DMS153 treated with DMSO at 0.1 percent for 48 hours (cell line): ENCODE results near the gene NAA25.
"Not testable (repeated sequence)": the region's sequence is repeated elsewhere in the genome, so short reads cannot be mapped to it uniquely, and the experiment has no call there.

Source experiments
- DNase-seq: peaks from one replicate; lab custom pipeline; 2025; ENCODE audit not compliant: unreplicated experiment; lab: John Stamatoyannopoulos, UW

NAA25 gene

GRCh38 chr12:112116232-112117060, 7.9 kb upstream of the NAA25 start:
- no peak for DNase-seq

DNA sequence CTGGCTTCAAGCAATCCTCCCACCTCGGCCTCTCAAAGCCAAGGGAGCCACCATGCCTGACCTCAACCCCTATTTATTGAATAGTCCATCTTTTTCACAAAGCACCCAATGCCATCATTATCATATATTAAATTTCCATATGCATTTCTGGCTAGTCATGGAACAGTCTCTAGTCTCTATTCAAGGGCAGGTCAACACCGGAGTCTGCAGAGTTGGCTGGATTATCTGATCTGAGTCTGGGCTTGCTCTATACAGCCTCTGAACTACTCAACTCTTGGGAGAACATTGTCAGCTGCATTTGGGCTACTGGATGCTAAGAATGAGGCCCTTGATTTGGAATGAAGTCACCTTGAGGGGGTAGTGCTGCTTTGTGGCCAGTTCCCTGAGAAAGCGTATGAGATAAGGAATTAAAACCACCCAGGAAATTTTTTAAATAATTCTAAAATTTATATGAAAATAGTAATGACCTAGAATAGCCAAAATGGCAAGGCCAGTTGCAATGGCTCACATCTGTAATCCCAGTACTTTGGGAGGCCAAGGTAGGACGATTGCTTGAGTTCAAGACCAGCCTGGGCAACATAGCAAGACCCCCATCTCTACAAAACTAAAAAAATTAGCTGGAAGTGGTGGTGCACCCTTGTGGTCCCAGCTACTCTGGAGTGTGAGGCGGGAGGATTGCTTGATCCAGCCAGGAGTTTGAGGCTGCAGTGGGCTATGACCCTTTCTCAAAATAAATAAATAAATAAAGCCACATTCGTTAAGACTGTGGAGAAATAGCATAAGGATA, 6.9 kb upstream of the NAA25 start:
- DNase-seq: no peak

- DNase-seq: no peak
These were observed 4.0 kb upstream of the NAA25 start for GRCh38 chr12:112112409-112113133.

- DNase-seq: no peak
These were observed 3.3 kb upstream of the NAA25 start for GRCh38 chr12:112111931-112112330.

GRCh38 chr12:112110787-112111662, 2.4 kb upstream of the NAA25 start:
- DNase-seq: not testable (repeated sequence)

DNA sequence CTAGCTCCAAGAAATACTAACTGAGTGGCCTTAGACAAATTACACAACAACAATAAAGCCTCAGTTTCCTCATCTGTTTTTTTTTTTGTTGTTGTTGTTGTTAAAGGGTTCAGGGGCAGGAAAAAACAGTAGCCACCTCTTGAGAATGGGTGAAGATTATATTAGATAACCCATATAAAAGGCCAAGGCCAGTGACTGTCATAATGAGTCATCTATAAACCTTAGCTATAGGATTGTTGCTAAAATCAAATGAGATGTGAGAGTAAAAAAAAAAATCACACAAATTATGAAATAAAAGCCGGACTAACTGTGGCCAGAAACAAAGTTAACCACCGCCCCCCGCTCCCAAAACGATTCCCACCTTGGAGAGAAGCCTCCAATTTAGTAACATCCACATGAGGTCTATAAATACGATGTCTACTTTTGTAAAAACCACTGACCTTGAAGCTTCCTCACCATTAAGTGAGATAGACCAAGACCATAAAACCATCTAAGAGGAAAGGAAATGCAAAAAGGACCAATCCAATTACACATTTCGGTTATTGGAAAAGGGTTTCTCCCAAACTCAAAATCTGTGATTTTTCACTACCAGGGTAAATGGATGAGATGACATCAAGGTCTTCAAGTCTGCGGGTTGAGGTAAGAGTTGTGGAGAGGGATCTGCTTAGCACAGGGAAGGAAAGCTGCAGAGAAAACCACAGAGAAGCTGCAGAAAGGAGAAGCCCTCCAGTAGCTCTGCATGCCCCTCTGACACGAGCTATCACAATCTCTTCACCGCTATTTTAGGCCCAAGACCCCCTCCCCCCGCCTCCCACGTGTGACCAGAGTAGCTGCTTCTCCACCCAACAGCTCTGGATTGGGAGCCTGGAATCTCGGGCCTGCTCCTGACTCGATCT, 1.0 kb downstream of the NAA25 start:
- no peak for DNase-seq

DNA sequence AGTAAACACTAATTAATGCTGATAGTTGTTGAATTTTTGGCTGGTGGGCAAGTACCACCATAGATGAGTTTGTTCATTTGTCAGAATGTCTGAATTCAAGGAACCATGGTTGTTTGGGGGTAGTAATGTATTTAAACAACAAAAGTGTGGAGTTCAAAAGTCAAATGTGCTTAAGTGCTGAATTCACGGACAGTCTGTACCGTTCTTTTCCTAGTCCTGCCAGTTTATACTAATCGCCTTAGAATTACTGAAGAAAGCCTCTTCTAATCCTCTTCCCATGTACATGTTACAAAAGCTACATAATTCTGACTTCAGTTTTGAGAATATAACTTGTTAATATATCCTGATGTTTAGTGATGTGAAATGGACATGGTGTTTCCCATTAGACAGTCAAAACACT, 2.7 kb downstream of the NAA25 start:
- DNase-seq: no peak

DNA sequence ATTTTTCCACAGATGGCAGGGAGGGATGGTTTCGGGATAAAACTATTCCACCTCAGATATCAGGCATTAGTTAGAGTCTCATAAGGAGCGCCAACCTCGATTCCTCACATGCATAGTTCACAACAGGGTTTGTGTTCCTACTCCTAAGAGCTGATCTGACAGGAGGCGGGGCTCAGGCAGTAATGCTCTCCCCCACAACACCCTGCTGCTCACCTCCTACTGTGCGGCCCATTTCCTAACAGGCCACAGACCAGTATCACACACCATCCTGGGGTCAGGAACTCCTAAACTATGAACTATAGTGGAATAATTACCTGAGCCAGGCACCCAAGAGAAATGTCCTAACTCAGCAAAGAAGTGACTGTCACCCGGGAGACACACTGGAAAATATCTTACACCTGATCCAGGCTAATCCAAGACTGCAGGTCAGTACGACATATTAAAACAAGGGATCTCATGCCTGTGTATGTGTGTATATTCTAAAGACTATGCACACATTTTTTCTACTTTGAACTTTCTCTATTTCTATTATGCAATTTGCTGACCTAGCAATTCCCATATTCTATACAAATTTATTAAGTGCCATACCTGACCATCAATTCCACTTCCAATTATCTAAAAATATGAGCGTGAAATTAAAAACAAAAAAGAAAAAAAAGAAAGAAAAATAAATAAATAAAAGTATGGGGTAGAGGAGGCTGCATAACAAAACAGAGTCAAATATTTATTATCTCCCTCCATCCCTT, 4.7 kb downstream of the NAA25 start:
- DNase-seq: no peak

GRCh38 chr12:112102746-112103145, 5.8 kb downstream of the NAA25 start:
- not testable (repeated sequence) for DNase-seq

- no peak for DNase-seq
These were observed 6.5 kb downstream of the NAA25 start for GRCh38 chr12:112102127-112102526.

DNA sequence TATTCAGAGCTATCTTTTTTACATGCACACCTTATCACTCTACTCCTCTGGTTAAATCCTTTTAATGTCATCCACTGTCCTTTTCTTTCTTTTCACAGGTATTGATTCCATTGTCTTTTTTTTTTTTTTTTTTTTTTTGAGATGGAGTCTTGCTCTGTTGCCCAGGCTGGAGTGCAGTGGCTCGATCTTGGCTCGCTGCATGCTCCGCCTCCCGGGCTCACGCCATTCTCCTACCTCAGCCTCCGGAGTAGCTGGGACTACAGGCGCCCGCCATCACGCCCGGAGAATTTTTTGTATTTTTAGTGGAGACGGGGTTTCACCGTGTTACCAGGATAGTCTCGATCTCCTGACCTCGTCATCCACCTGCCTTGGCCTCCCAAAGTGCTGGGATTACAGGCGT, 8.1 kb downstream of the NAA25 start:
- not testable (repeated sequence) for DNase-seq

- DNase-seq: no peak
These were observed 10.9 kb downstream of the NAA25 start for GRCh38 chr12:112097641-112098040.

GRCh38 chr12:112096667-112097066, 11.9 kb downstream of the NAA25 start:
- no peak for DNase-seq

DNA sequence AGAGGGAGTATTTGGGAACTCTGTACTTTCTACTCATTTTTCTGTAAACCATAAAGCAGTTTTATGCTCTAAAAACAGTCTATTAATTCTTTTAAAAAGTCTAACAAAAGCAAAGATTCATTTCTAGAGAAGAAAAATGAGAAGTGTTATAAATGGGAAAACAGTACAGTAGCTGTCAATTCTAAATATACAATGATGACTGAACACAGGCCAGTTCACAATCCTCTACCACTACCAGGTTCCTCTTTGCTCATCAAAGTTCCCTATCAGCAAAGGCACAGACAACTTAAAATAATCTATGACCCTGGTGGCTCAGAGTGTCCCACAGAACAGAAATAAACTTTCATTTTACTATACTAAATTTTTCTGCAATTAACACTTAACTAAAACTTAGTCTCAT, 12.5 kb downstream of the NAA25 start:
- no peak for DNase-seq

DNA sequence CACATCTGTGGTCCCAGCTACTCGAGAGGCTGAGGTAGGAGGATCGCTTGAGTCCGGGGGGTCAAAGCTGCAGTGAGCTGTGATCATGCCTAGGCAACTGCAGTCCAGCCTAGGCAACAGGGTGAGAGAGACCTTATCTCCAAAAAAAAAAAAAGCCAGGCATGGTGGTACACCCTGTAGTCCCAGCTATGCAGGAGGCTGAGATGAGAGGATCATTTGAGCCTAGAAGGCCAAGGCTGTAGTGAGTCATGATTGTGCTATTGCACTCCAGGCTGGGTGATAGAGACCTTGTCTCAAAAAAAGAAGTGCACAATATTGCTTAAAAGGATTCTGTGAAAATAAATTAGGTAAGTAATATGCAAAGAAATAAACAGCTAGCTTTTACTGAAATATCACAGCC, 17.0 kb downstream of the NAA25 start:
- no peak for DNase-seq

- no peak for DNase-seq
These were observed 20.7 kb downstream of the NAA25 start for GRCh38 chr12:112087851-112088250.

DNA sequence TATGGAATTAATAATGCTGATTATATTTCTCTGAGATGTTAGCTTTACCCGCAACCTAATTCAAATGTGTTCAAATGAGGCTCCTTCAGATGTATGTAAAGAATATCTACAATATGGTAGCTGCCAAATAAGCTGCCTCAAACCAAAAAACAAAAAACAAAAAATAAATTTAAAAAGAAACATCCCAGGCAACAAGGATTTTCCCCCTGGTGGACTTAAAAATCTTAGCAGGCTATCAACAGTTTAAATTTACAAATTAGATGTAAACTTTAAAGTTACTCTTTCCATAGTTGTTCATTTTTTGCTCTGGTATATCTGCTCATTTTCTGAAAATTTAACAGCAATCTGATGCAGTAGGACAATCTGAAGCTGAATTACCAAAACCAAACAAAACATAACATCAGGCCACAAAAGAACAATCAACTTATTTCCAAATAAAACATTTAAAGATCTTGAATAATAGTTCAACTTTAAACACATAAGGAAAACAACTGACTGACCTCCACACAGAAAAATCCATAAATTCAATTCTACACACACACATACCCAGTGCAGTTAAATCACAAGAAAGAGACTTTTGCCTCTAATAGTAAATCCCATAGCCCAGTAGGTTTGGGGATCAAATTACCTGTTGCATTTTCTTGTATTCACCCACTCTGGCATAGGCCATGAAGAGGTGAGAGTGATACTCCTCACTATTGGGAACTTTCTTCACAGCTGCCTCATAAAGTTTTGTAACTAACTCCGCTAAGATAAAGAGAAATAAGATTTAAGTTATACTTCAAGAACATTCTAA, 21.3 kb downstream of the NAA25 start:
- no peak for DNase-seq

- no peak for DNase-seq
These were observed 42.0 kb downstream of the NAA25 start for GRCh38 chr12:112066566-112066965.
